ENCODE measurements around the gene AGAP1. TPM values are rescaled to one million over a fixed set of nuclear protein-coding genes. Genes with fewer than 3 reads are reported as not detected.

Gene AGAP1
- total and polyA plus RNA-seq, 2 donors from 2014 or later = 8.1 to 44.5 TPM

DNA sequence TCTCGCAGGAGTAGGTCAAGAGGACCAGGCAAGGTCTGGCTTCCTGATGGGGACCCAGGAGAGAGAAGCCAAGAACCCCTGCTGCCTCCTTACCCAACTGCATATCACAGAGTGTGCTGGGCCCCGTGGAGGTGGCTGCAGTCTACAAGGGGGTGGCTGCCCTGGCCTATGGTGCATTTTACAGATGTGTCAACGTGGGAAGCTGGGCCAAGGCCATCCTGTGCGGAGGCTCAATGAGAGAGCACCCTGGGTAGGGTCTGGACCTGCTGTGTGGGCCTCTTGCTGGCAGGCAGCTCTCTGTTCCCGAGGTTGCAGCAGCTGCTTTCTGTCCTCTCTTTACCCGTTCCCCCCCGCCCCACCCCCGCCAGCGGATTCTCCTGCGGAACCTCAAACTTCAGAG, 612.9 kb downstream of the AGAP1 start:
- TF ChIP-seq, protein P1, sequence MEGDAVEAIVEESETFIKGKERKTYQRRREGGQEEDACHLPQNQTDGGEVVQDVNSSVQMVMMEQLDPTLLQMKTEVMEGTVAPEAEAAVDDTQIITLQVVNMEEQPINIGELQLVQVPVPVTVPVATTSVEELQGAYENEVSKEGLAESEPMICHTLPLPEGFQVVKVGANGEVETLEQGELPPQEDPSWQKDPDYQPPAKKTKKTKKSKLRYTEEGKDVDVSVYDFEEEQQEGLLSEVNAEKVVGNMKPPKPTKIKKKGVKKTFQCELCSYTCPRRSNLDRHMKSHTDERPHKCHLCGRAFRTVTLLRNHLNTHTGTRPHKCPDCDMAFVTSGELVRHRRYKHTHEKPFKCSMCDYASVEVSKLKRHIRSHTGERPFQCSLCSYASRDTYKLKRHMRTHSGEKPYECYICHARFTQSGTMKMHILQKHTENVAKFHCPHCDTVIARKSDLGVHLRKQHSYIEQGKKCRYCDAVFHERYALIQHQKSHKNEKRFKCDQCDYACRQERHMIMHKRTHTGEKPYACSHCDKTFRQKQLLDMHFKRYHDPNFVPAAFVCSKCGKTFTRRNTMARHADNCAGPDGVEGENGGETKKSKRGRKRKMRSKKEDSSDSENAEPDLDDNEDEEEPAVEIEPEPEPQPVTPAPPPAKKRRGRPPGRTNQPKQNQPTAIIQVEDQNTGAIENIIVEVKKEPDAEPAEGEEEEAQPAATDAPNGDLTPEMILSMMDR (IDR thresholded peaks at IDR 0.05; ENCODE audit: borderline replicate concordance, extremely low read depth, insufficient read depth) = no peak
- no peaks in the 10 kb centered on the region for H3K27me3 ChIP-seq (ENCODE audit: control insufficient read depth, insufficient read depth, low read length)
- H3K9ac ChIP-seq (ENCODE audit: low read length in 3 of 3) = no peak overlapping the region
- no peaks in the 10 kb centered on the region for H3K9me3 ChIP-seq (ENCODE audit: control insufficient read depth in 2 of 3, insufficient read depth in 1 of 3, low read length in 3 of 3)
- intact Hi-C loops (cut with DNase I) = no loop called here
- no peaks in the 10 kb centered on the region for H3K36me3 ChIP-seq (ENCODE audit: control insufficient read depth in 2 of 3, insufficient read depth in 3 of 3, low read length in 3 of 3)
- H3K27ac ChIP-seq (ENCODE audit: low read depth in 2 of 2, low read length in 2 of 2) = no peak overlapping the region
- FAIRE-seq = no peak
- no peaks in the 10 kb centered on the region for H3K4me1 ChIP-seq (ENCODE audit: control insufficient read depth in 2 of 3, insufficient read depth in 2 of 3, low read depth in 1 of 3, low read length in 3 of 3)
- no peak overlapping the region for H3K4me3 ChIP-seq (ENCODE audit: low read length in 3 of 3)
- peak in 1 of 5 donors; percentile 36 for DNase-seq

DNA sequence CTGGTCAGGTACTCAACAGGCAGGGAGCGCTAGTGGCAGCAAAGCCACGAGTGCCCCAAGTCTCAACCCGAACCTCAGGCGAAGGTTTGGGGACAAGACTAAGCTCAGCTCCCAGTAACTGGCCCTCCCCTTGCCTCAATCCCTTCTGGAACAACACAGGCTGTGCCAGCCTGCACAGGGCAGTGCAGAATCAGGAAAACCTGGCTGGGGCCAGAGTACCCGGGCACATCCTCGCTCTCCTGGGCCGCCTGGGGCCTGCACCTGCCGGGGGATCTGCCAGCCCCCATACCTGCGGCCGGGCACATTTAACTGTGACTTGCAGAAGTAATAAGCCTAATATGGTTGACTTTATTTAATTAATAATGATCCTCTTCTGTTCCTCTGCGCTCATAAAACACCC, 613.7 kb downstream of the AGAP1 start:
- Histone ChIP-seq H3K27ac (ENCODE audit: low read depth in 2 of 2, low read length in 2 of 2) (no peak overlapping the region), H3K36me3 (ENCODE audit: control insufficient read depth in 2 of 3, insufficient read depth in 3 of 3, low read length in 3 of 3) (no peaks in the 10 kb centered on the region), H3K27me3 (ENCODE audit: control insufficient read depth, insufficient read depth, low read length) (no peaks in the 10 kb centered on the region), H3K4me3 (ENCODE audit: low read length in 3 of 3) (no peak overlapping the region), H3K4me1 (ENCODE audit: control insufficient read depth in 2 of 3, insufficient read depth in 2 of 3, low read depth in 1 of 3, low read length in 3 of 3) (no peaks in the 10 kb centered on the region), H3K9ac (ENCODE audit: low read length in 3 of 3) (no peak overlapping the region), H3K9me3 (ENCODE audit: control insufficient read depth in 2 of 3, insufficient read depth in 1 of 3, low read length in 3 of 3) (no peaks in the 10 kb centered on the region)
- TF ChIP-seq, protein P1 (IDR thresholded peaks at IDR 0.05; ENCODE audit: borderline replicate concordance, extremely low read depth, insufficient read depth) = no peak
- intact Hi-C loops (cut with DNase I) = no loop called here
- no peak for DNase-seq
- no peak for FAIRE-seq

DNA sequence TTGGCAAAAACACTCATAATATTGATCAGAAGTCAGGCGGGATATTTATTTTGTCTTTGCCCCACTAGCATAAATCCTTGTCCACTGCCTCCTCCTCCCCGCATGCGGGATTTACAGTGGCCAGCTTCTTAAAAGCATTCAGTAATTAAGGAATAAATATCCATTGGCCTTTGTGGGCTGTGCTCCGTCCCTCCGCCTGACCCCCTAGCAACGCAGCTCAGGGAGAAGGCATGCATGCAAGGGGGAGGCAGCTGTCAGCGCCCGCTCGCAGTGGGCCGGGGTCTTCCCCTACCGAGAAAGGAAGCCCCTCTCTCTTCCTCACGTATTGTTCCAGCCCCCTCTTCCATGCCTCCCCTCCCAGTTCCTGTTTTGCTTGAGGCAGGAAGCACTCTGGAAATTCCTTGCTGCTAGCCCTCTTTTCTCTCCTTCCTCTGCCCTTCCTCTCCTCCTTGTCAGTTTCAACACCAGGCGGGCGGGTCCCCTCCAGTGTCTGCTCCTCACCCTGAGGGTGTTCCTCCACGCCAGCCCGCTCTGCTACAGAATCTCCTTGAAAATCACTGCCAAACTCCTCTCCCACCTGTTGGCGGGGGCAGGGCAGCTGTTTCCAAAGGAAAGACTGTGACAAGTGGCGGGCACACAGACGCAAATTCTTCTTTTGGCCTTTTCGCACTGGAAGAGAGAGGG, 614.2 kb downstream of the AGAP1 start:
- Histone ChIP-seq H3K27me3 (ENCODE audit: control insufficient read depth, insufficient read depth, low read length) (no peaks in the 10 kb centered on the region), H3K9ac (ENCODE audit: low read length in 3 of 3) (no peak overlapping the region), H3K27ac (ENCODE audit: low read depth in 2 of 2, low read length in 2 of 2) (no peak overlapping the region), H3K36me3 (ENCODE audit: control insufficient read depth in 2 of 3, insufficient read depth in 3 of 3, low read length in 3 of 3) (no peaks in the 10 kb centered on the region), H3K4me3 (ENCODE audit: low read length in 3 of 3) (no peak overlapping the region), H3K9me3 (ENCODE audit: control insufficient read depth in 2 of 3, insufficient read depth in 1 of 3, low read length in 3 of 3) (no peaks in the 10 kb centered on the region), H3K4me1 (ENCODE audit: control insufficient read depth in 2 of 3, insufficient read depth in 2 of 3, low read depth in 1 of 3, low read length in 3 of 3) (no peaks in the 10 kb centered on the region)
- FAIRE-seq (no peak), DNase-seq (peak in 3 of 5 donors; percentile 35 to 49 (median 38))
- TF ChIP-seq, protein P1 (IDR thresholded peaks at IDR 0.05; ENCODE audit: borderline replicate concordance, extremely low read depth, insufficient read depth) = no peak
- intact Hi-C loops (cut with DNase I) = no loop called here

DNA sequence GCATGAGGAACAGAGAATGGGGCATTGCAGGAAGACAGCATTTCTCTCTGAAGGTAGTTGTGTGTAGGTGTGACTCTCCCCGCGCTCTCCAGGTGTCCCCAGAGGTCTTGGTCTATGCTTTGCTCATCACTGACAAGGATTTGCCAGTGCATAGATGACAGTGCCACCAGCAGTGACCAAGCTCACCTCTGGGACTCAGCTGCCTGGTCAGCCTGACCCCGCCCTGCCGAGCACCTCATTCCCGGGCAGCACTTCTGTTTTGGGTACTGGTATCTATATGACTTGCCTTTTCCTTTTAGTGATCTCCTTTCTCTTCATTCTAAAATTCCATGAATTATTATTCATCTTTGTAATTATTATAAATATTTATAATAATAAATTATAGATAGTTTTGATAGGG, 615.2 kb downstream of the AGAP1 start:
- no peaks in the 10 kb centered on the region for H3K36me3 ChIP-seq (ENCODE audit: control insufficient read depth in 2 of 3, insufficient read depth in 3 of 3, low read length in 3 of 3)
- no peak overlapping the region for H3K4me3 ChIP-seq (ENCODE audit: low read length in 3 of 3)
- H3K4me1 ChIP-seq (ENCODE audit: control insufficient read depth in 2 of 3, insufficient read depth in 2 of 3, low read depth in 1 of 3, low read length in 3 of 3) = no peaks in the 10 kb centered on the region
- H3K27me3 ChIP-seq (ENCODE audit: control insufficient read depth, insufficient read depth, low read length) = no peaks in the 10 kb centered on the region
- H3K9me3 ChIP-seq (ENCODE audit: control insufficient read depth in 2 of 3, insufficient read depth in 1 of 3, low read length in 3 of 3) = no peaks in the 10 kb centered on the region
- intact Hi-C loops (cut with DNase I) = no loop called here
- no peak overlapping the region for H3K27ac ChIP-seq (ENCODE audit: low read depth in 2 of 2, low read length in 2 of 2)
- TF ChIP-seq, protein P1 (IDR thresholded peaks at IDR 0.05; ENCODE audit: borderline replicate concordance, extremely low read depth, insufficient read depth) = no peak
- FAIRE-seq = no peak
- H3K9ac ChIP-seq (ENCODE audit: low read length in 3 of 3) = no peak overlapping the region
- DNase-seq = no peak

All from kidney (tissue), 14 donors.